C4-2B (cell line): Measurements from ENCODE around the gene COPS3.

Experiments
- ZFX ChIP-seq: fragments of 450-650 bp; IDR thresholded peaks from 2 replicates; pipeline ENCODE4 v1.6.1; 2017
- TF ChIP-seq, protein P1 (sequence below): fragments of 450-650 bp; conservative IDR thresholded peaks from 2 replicates; pipeline ENCODE4 v1.5.1; 2017; ENCODE audit warnings: mild to moderate bottlenecking

GRCh38 chr17:17324616-17325015, 43.6 kb upstream of the COPS3 start:
- TF ChIP-seq, protein P1, sequence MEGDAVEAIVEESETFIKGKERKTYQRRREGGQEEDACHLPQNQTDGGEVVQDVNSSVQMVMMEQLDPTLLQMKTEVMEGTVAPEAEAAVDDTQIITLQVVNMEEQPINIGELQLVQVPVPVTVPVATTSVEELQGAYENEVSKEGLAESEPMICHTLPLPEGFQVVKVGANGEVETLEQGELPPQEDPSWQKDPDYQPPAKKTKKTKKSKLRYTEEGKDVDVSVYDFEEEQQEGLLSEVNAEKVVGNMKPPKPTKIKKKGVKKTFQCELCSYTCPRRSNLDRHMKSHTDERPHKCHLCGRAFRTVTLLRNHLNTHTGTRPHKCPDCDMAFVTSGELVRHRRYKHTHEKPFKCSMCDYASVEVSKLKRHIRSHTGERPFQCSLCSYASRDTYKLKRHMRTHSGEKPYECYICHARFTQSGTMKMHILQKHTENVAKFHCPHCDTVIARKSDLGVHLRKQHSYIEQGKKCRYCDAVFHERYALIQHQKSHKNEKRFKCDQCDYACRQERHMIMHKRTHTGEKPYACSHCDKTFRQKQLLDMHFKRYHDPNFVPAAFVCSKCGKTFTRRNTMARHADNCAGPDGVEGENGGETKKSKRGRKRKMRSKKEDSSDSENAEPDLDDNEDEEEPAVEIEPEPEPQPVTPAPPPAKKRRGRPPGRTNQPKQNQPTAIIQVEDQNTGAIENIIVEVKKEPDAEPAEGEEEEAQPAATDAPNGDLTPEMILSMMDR: no peak
- TF ChIP-seq ZFX: no peak
